Caco-2 (cell line): Measurements from ENCODE around the gene ARGFX. TPM values are rescaled to one million over a fixed set of nuclear protein-coding genes. Genes with fewer than 3 reads are reported as not detected.

Source experiments
- Bru-seq: library from RNA; stranded (reverse); fragments of 400-500 nt; gene quantifications from one replicate; lab custom pipeline; 2021; lab: Mats Ljungman, UMichigan
- BruChase-seq, 2 experiments: library from RNA; stranded (reverse); fragments of 400-500 nt; gene quantifications; one replicate each; lab custom pipeline; 2021; lab: Mats Ljungman, UMichigan
- BruUV-seq: library from RNA; stranded (reverse); fragments of 400-500 nt; replicated peaks from 2 replicates; lab custom pipeline; 2021; lab: Mats Ljungman, UMichigan
- CTCF ChIA-PET: fragments of 300-600 bp; sonication (Branson Sonifier 250); formaldehyde crosslinking; loops from one replicate; lab custom pipeline; 2022; ENCODE audit warnings: antibody characterized with exemption; lab: Charles Lee
- POLR2A ChIA-PET: fragments of 300-600 bp; sonication (Branson Sonifier 250); formaldehyde crosslinking; loops from one replicate; lab custom pipeline; 2022; ENCODE audit warnings: antibody characterized with exemption; lab: Charles Lee
- DNase-seq, 2 experiments: peaks; one replicate each; pipeline versions ENCODE4 v3.0.0 to v3.0.0-alpha.2; 2020 to 2022
- H3K27me3 ChIP-seq: replicated peaks from 2 replicates; pipeline ENCODE4 v1.6.0; 2011; ENCODE audit warnings: low read length; ENCODE audit not compliant: control insufficient read depth, insufficient read depth
- H3K36me3 ChIP-seq: 2 replicates; pipeline ENCODE4 v1.5.1; 2011; ENCODE audit warnings: low read length; ENCODE audit not compliant: control insufficient read depth, insufficient read depth
- H3K4me1 ChIP-seq: fragments of 250-450 bp; sonication (Bioruptor Pico); 2 replicates; pipeline ENCODE4 v1.5.1; 2020; ENCODE audit warnings: mild to moderate bottlenecking
- H3K4me3 ChIP-seq: 2 replicates; pipeline ENCODE4 v1.5.1; 2011; ENCODE audit warnings: low read depth, mild to moderate bottlenecking, control low read depth, low read length
- H3K9me3 ChIP-seq: fragments of 250-450 bp; sonication (Bioruptor Pico); 2 replicates; pipeline ENCODE4 v1.5.1; 2020; ENCODE audit warnings: mild to moderate bottlenecking, moderate library complexity
- H3K27ac Mint-ChIP-seq: one replicate; pipeline ENCODE4 v1.8.0; 2022; ENCODE audit warnings: mixed read lengths; ENCODE audit not compliant: unreplicated experiment
- H3K27me3 Mint-ChIP-seq: one replicate; pipeline ENCODE4 v1.8.0; 2022; ENCODE audit warnings: mixed read lengths; ENCODE audit not compliant: insufficient read depth, unreplicated experiment
- H3K36me3 Mint-ChIP-seq: one replicate; pipeline ENCODE4 v1.8.0; 2022; ENCODE audit warnings: mild to moderate bottlenecking, mixed read lengths; ENCODE audit not compliant: insufficient read depth, unreplicated experiment
- H3K4me1 Mint-ChIP-seq: one replicate; pipeline ENCODE4 v1.8.0; 2022; ENCODE audit warnings: low read depth, mixed read lengths; ENCODE audit not compliant: unreplicated experiment
- H3K4me3 Mint-ChIP-seq: one replicate; pipeline ENCODE4 v1.8.0; 2022; ENCODE audit warnings: mild to moderate bottlenecking, moderate library complexity, mixed read lengths; ENCODE audit not compliant: unreplicated experiment
- H3K9me3 Mint-ChIP-seq: one replicate; pipeline ENCODE4 v1.8.0; 2022; ENCODE audit warnings: mixed read lengths; ENCODE audit not compliant: unreplicated experiment
- intact Hi-C: fragments of 100-400 bp; cut with micrococcal nuclease; formaldehyde crosslinking; loops from one replicate; pipeline ENCODE4 v1.10.0; 2022; ENCODE audit not compliant: unreplicated experiment
- long read RNA-seq: library from polyadenylated mRNA; stranded (forward); transcript quantifications from one replicate; pipeline ENCODE4 v2.0.0, GENCODE V29; 2022
- total RNA-seq: library from RNA; stranded (reverse); gene quantifications from 2 replicates; pipeline ENCODE4 v1.2.3, GENCODE V29; 2022
- TF ChIP-seq, protein P1 (sequence below), 2 experiments: fragments of 200-600 bp in 1 of 2; IDR thresholded peaks; 1 replicate in 1 of 2; 2 replicates in 1 of 2; pipeline versions ENCODE4 v1.5.1 to v1.8.0; 2011 to 2022; ENCODE audit warnings: antibody characterized with exemption in 1 of 2, control low read depth in 1 of 2, inconsistent platforms in 1 of 2, low read depth in 1 of 2, low read length in 1 of 2, mild to moderate bottlenecking in 1 of 2, moderate library complexity in 1 of 2; ENCODE audit not compliant: insufficient read depth in 1 of 2, severe bottlenecking in 1 of 2, unreplicated experiment in 1 of 2

Gene ARGFX
- total RNA-seq (not detected in 2 replicates), Bru-seq, nascent RNA (not detected), BruChase-seq, experiment 1, labeled RNA remaining after a 2-hour chase (not detected), BruChase-seq, experiment 2, labeled RNA remaining after a 6-hour chase (percentile 9 among the genes with signal in this experiment)
- long read RNA-seq: 0 reads

DNA sequence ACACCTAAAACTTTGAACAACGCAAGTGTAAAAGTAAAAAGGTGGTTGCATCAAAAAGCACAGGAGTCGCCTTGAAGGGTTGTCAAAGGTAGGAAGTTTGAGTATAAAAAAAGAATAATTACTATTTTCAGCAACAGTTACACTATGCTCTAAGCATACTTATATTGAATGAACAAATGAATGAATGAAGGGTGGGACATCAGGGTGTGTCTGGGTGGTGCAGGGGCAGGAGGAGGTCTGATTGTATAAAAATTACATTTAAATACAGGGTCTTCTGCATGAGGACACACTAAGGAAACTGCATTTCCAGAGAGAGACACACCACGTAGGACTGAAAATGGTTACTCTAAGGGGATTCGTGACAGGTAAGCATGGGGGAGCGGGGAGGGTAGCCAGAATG lies at the start of gene ARGFX:
Gene ARGFX (plus strand): TSS at position 301 of the 400 bp plus-strand sequence. CDS start 2,765 bp downstream, outside the sequence.
- ChIA-PET POLR2A (no interaction called here), CTCF (no interaction called here)
- no peak within 1 kb of the TSS for H3K27ac Mint-ChIP-seq
- no peaks in the 10 kb centered on the region for H3K36me3 Mint-ChIP-seq
- no peak for DNase-seq
- H3K4me1 Mint-ChIP-seq: no peaks in the 10 kb centered on the region
- intact Hi-C loops: no loop called here
- no peaks in the 10 kb centered on the region for H3K27me3 ChIP-seq
- TF ChIP-seq, protein P1, sequence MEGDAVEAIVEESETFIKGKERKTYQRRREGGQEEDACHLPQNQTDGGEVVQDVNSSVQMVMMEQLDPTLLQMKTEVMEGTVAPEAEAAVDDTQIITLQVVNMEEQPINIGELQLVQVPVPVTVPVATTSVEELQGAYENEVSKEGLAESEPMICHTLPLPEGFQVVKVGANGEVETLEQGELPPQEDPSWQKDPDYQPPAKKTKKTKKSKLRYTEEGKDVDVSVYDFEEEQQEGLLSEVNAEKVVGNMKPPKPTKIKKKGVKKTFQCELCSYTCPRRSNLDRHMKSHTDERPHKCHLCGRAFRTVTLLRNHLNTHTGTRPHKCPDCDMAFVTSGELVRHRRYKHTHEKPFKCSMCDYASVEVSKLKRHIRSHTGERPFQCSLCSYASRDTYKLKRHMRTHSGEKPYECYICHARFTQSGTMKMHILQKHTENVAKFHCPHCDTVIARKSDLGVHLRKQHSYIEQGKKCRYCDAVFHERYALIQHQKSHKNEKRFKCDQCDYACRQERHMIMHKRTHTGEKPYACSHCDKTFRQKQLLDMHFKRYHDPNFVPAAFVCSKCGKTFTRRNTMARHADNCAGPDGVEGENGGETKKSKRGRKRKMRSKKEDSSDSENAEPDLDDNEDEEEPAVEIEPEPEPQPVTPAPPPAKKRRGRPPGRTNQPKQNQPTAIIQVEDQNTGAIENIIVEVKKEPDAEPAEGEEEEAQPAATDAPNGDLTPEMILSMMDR (IDR thresholded peaks at IDR 0.05; ENCODE audit: insufficient read depth in 1 of 2, low read depth in 1 of 2, low read length in 1 of 2, severe bottlenecking in 1 of 2, unreplicated experiment in 1 of 2): no peak
- H3K4me3 ChIP-seq: no peak within 1 kb of the TSS
- no peaks in the 10 kb centered on the region for H3K9me3 Mint-ChIP-seq
- H3K4me1 ChIP-seq: no peaks in the 10 kb centered on the region
- H3K4me3 Mint-ChIP-seq: no peak within 1 kb of the TSS
- H3K27me3 Mint-ChIP-seq: no peaks in the 10 kb centered on the region
- no peaks in the 10 kb centered on the region for H3K9me3 ChIP-seq
- no peaks in the 10 kb centered on the region for H3K36me3 ChIP-seq
- BruUV-seq: no TSS peak

DNA sequence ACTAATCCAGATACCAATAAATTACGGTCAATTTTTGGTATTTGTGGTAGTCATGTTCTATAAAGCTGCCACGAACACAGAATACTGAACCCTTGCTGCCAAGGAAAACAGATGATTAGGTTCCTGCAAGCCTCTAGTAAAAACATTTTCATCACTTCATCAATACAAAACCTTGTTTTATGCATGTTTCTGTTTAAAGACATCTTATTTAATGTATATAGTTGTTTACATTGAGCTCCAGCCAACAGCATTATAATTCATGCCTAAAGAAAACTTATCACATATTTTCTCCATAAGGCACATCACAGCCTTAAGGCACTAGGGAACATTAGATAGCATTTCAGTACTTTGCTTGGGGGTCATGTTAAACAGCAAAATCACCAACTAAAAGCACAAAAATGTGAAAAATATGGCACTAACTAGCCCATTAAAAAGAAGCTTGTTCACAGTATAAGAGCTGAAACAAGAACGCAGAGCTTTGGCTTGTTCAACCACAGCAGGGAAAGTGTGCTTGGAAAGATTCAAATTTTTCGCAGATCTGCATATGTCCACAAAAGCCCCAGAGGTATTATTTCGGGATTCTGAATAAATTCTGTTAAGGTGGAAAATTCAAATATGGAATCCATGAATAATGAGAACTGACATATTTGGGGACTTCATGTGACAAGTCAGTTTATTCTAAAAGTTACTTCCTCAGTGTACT lies 49.6 kb upstream of the ARGFX start:
- Mint-ChIP-seq H3K4me1 (no peaks in the 10 kb centered on the region), H3K4me3 (no peak overlapping the region), H3K27me3 (no peaks in the 10 kb centered on the region), H3K9me3 (peaks cover 10% of the 10 kb centered on the region), H3K27ac (no peak overlapping the region), H3K36me3 (peaks cover 28% of the 10 kb centered on the region)
- H3K36me3 ChIP-seq: no peaks in the 10 kb centered on the region
- intact Hi-C loops: no loop called here
- TF ChIP-seq, protein P1 (IDR thresholded peaks at IDR 0.05; ENCODE audit: insufficient read depth in 1 of 2, low read depth in 1 of 2, low read length in 1 of 2, severe bottlenecking in 1 of 2, unreplicated experiment in 1 of 2): no peak
- CTCF ChIA-PET: no interaction called here
- no peak for DNase-seq
- no peaks in the 10 kb centered on the region for H3K4me1 ChIP-seq
- POLR2A ChIA-PET: no interaction called here
- no peaks in the 10 kb centered on the region for H3K9me3 ChIP-seq
- no TSS peak for BruUV-seq
- H3K4me3 ChIP-seq: no peak overlapping the region
- no peaks in the 10 kb centered on the region for H3K27me3 ChIP-seq

DNA sequence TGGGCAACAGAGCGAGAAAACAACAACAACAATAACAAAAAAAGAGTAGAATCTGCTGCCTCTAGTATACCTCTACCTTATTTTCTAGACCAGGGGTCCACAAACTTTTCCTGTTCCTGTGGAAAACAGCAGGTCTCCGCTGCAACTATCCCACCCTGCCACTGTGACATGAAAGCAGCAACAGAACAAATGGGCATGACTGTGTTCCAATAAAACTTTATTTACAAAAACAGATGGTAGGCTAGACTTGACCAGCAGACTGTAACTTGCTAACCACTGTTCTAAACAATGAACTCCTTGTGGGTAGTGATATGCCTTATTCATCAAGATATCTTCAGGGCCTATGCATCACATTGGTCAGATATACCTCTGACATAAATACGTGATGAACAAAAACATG lies 47.2 kb upstream of the ARGFX start:
- DNase-seq: no peak
- H3K4me1 ChIP-seq: no peaks in the 10 kb centered on the region
- H3K9me3 Mint-ChIP-seq: peaks cover 8% of the 10 kb centered on the region
- no peaks in the 10 kb centered on the region for H3K27me3 ChIP-seq
- no peak overlapping the region for H3K27ac Mint-ChIP-seq
- no TSS peak for BruUV-seq
- ChIA-PET POLR2A (no interaction called here), CTCF (no interaction called here)
- no peak overlapping the region for H3K4me3 ChIP-seq
- no peak overlapping the region for H3K4me3 Mint-ChIP-seq
- no peaks in the 10 kb centered on the region for H3K27me3 Mint-ChIP-seq
- no peaks in the 10 kb centered on the region for H3K36me3 ChIP-seq
- H3K4me1 Mint-ChIP-seq: no peaks in the 10 kb centered on the region
- peaks cover 33% of the 10 kb centered on the region for H3K36me3 Mint-ChIP-seq
- intact Hi-C loops: no loop called here
- H3K9me3 ChIP-seq: no peaks in the 10 kb centered on the region
- TF ChIP-seq, protein P1 (IDR thresholded peaks at IDR 0.05; ENCODE audit: insufficient read depth in 1 of 2, low read depth in 1 of 2, low read length in 1 of 2, severe bottlenecking in 1 of 2, unreplicated experiment in 1 of 2): no peak
